MM.1S (cell line): Measurements from ENCODE around the gene HLA-G.
"Not testable (repeated sequence)": the region's sequence is repeated elsewhere in the genome, so short reads cannot be mapped to it uniquely, and the experiment has no call there.

Source experiments
- DNase-seq: peaks from one replicate; pipeline ENCODE4 v3.0.0-alpha.2; 2015
- H2AFZ ChIP-seq: fragments of 300-600 bp; sonication (generic); 2 replicates; pipeline ENCODE4 v1.6.0; 2016; ENCODE audit warnings: antibody characterized with exemption, low read length
- H3F3A ChIP-seq: fragments of 300-600 bp; sonication (generic); 2 replicates; pipeline ENCODE4 v1.6.1; 2016; ENCODE audit warnings: mild to moderate bottlenecking, antibody characterized with exemption, low read length, moderate library complexity, mixed read lengths; ENCODE audit not compliant: insufficient read depth
- H3K27ac ChIP-seq: fragments of 300-600 bp; sonication (generic); 2 replicates; pipeline ENCODE4 v1.5.1; 2016; ENCODE audit warnings: mild to moderate bottlenecking, low read length
- H3K27me3 ChIP-seq: fragments of 300-600 bp; sonication (generic); replicated peaks from 2 replicates; pipeline ENCODE4 v1.6.0; 2016; ENCODE audit warnings: low read length; ENCODE audit not compliant: insufficient read depth
- H3K36me3 ChIP-seq: fragments of 300-600 bp; sonication (generic); replicated peaks from 2 replicates; pipeline ENCODE4 v1.6.1; 2016; ENCODE audit warnings: mild to moderate bottlenecking, low read length, mixed read lengths; ENCODE audit not compliant: insufficient read depth
- H3K4me1 ChIP-seq: fragments of 300-600 bp; sonication (generic); 2 replicates; pipeline ENCODE4 v1.6.1; 2016; ENCODE audit warnings: low read length, mixed read lengths
- H3K4me2 ChIP-seq: fragments of 300-600 bp; sonication (generic); 2 replicates; pipeline ENCODE4 v1.6.0; 2016; ENCODE audit warnings: low read depth, low read length
- H3K4me3 ChIP-seq: fragments of 300-600 bp; sonication (generic); 2 replicates; pipeline ENCODE4 v1.5.1; 2016; ENCODE audit warnings: low read length, mixed read lengths
- H3K79me2 ChIP-seq: fragments of 300-600 bp; sonication (generic); 2 replicates; pipeline ENCODE4 v1.6.1; 2016; ENCODE audit warnings: mixed run types, low read length, mixed read lengths
- H3K9ac ChIP-seq: fragments of 300-600 bp; sonication (generic); 2 replicates; pipeline ENCODE4 v1.6.1; 2016; ENCODE audit warnings: low read length, mixed read lengths
- H3K9me2 ChIP-seq: fragments of 300-600 bp; sonication (generic); replicated peaks from 2 replicates; pipeline ENCODE4 v1.6.1; 2016; ENCODE audit warnings: mild to moderate bottlenecking, low read length, mixed read lengths; ENCODE audit not compliant: insufficient read depth
- H3K9me3 ChIP-seq: fragments of 300-600 bp; sonication (generic); replicated peaks from 2 replicates; pipeline ENCODE4 v1.6.1; 2016; ENCODE audit warnings: mild to moderate bottlenecking, low read length, mixed read lengths; ENCODE audit not compliant: insufficient read depth
- H4K20me1 ChIP-seq: fragments of 300-600 bp; sonication (generic); 2 replicates; pipeline ENCODE4 v1.6.1; 2016; ENCODE audit warnings: mild to moderate bottlenecking, low read length, moderate library complexity, mixed read lengths; ENCODE audit not compliant: insufficient read depth
- EZH2 ChIP-seq: fragments of 300-600 bp; sonication (generic); optimal IDR thresholded peaks from 2 replicates; pipeline ENCODE3; 2017; ENCODE audit warnings: low read depth, mild to moderate bottlenecking, antibody characterized with exemption, low read length, mixed read lengths
- EZH2phosphoT487 ChIP-seq: fragments of 300-600 bp; sonication (generic); IDR thresholded peaks from 2 replicates; pipeline ENCODE4 v1.6.1; 2018; ENCODE audit warnings: antibody characterized with exemption, low read length
- TF ChIP-seq, protein P1 (sequence below): fragments of 300-600 bp; sonication (generic); IDR thresholded peaks from 2 replicates; pipeline ENCODE4 v1.5.1; 2016; ENCODE audit warnings: antibody characterized with exemption, low read length, mixed read lengths

Gene HLA-G

DNA sequence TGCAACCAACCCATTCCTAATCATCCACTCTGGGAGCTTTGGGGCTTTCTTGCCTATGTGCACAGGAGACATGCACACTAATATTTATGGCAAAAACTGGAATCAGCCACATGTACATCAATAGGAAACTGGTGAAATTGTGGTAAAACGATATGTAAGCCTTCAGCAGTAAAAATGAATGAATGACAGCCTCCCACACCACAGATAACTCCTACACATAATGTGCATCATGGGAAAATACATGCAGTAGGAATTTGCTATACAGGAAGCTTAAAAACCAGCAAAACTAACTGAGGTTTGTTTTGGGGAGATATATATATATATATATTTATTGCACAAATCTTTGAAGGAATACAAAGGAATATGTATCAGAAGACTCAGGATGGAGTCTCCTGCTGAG, 47.6 kb downstream of the HLA-G start:
- TF ChIP-seq, protein P1, sequence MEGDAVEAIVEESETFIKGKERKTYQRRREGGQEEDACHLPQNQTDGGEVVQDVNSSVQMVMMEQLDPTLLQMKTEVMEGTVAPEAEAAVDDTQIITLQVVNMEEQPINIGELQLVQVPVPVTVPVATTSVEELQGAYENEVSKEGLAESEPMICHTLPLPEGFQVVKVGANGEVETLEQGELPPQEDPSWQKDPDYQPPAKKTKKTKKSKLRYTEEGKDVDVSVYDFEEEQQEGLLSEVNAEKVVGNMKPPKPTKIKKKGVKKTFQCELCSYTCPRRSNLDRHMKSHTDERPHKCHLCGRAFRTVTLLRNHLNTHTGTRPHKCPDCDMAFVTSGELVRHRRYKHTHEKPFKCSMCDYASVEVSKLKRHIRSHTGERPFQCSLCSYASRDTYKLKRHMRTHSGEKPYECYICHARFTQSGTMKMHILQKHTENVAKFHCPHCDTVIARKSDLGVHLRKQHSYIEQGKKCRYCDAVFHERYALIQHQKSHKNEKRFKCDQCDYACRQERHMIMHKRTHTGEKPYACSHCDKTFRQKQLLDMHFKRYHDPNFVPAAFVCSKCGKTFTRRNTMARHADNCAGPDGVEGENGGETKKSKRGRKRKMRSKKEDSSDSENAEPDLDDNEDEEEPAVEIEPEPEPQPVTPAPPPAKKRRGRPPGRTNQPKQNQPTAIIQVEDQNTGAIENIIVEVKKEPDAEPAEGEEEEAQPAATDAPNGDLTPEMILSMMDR: no peak
- no peak for TF ChIP-seq EZH2phosphoT487
- no peak for TF ChIP-seq EZH2
- Histone ChIP-seq H3K9ac (no peak overlapping the region), H3K27me3 (no peaks in the 10 kb centered on the region), H3K4me3 (no peak overlapping the region), H3K9me3 (no peaks in the 10 kb centered on the region), H2AFZ (no peak overlapping the region), H3K36me3 (no peaks in the 10 kb centered on the region), H3K9me2 (no peaks in the 10 kb centered on the region), H3F3A (no peaks in the 10 kb centered on the region), H3K4me1 (no peaks in the 10 kb centered on the region), H4K20me1 (no peaks in the 10 kb centered on the region), H3K4me2 (no peak overlapping the region), H3K79me2 (no peaks in the 10 kb centered on the region), H3K27ac (no peak overlapping the region)
- DNase-seq: no peak

DNA sequence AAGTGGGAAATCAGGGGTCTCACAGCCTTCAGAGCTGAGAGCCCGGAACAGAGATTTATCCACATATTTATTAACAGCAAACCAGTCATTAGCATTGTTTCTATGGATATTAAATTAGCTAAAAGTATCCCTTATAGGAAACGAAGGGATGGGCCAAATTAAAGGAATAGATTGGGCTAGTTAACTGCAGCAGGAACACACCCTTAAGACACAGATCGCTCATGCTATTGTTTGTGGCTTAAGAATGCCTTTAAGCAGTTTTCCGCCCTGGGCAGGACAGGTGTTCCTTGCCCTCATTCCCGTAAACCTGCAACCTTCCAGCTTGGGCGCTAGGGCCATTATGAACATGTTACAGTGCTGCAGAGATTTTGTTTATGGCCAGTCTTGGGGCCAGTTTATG, 48.1 kb downstream of the HLA-G start:
- H3K9me3 ChIP-seq, H3K79me2 ChIP-seq, H3K27me3 ChIP-seq, H3K4me3 ChIP-seq, H3K4me1 ChIP-seq, H3K9ac ChIP-seq, H3K36me3 ChIP-seq, H3K4me2 ChIP-seq, H3F3A ChIP-seq, H4K20me1 ChIP-seq, H3K27ac ChIP-seq, H3K9me2 ChIP-seq, H2AFZ ChIP-seq, DNase-seq: not testable (repeated sequence)
